ENCODE results near the gene MSI2.

MSI2 gene

GRCh38 chr17:57453841-57454425 lies 197.6 kb downstream of the MSI2 start:
- Histone ChIP-seq H3K27me3 (ENCODE audit: control insufficient read depth, insufficient read depth, low read length) (no peaks in the 10 kb centered on the region), H3K4me3 (ENCODE audit: low read length) (no peak overlapping the region), H3K9me3 (ENCODE audit: control insufficient read depth, low read length) (no peaks in the 10 kb centered on the region), H3K4me1 (ENCODE audit: control insufficient read depth, insufficient read depth, low read length) (no peaks in the 10 kb centered on the region), H3K36me3 (ENCODE audit: control insufficient read depth, insufficient read depth, low read length) (no peaks in the 10 kb centered on the region), H3K9ac (ENCODE audit: low read length) (no peak overlapping the region)

DNA sequence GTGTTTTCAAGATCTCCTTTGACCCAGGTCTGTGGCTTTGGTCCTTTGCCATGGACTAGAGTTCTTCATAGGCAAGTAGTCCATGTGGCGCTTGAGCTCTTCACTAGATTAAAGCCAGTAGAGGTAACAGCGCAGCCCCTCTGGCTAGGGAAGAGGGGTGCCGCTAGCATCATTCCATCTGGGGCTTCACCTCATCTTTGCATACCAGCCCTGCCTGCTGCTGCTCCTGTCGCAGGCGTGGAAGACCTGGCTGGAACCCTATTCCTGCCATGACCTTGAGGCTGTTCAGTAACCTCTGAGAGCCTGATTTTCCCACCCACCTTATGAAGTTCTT lies 198.4 kb downstream of the MSI2 start:
- Histone ChIP-seq H3K9ac (ENCODE audit: low read length) (no peak overlapping the region), H3K4me1 (ENCODE audit: control insufficient read depth, insufficient read depth, low read length) (no peaks in the 10 kb centered on the region), H3K27me3 (ENCODE audit: control insufficient read depth, insufficient read depth, low read length) (no peaks in the 10 kb centered on the region)

DNA sequence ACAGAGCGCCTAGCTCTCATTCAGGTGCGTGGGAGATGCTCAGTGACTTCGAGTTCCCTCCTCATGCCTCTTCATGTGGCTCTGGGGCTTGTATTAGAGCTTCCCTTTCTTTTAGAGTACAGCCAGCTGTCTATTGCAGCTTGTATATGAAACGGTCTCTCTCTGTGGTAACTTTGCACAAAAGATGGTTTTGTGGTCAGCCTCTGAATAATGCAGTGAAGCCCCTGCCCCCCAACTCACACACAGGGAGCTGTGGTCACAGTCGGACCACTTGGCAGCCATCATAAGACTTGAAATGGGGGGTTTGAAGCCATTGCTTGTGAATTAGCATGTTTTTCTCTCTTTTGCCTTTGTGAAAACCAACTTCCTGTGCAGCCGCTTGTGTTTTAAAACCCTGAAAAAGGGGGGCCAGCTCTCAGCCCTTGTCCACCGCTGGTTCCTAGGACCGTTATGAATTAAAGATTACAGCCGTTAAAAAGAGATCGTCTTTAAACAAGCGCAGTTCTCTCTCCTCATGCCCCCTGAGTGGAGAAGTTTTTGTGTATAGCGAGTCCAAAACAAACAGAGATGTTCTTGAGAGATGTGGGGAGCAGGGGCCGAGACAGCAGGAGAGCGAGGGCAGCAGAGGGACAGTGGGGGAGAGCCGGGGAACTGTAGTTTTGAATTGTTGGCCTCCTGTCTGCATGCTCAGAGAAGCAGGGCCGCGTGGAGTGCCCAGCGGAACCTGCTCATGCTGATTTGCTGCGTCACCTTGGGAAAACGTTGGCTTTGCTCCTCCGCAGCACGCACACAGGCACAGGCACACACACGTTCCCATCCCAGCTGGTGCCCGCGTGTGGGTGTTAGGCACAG lies 199.0 kb downstream of the MSI2 start:
- no peaks in the 10 kb centered on the region for H3K36me3 ChIP-seq (ENCODE audit: control insufficient read depth, insufficient read depth, low read length)
- H3K4me3 ChIP-seq (ENCODE audit: low read length), result no peak overlapping the region
- H3K4me1 ChIP-seq (ENCODE audit: control insufficient read depth, insufficient read depth, low read length), result no peaks in the 10 kb centered on the region
- H3K27me3 ChIP-seq (ENCODE audit: control insufficient read depth, insufficient read depth, low read length), result no peaks in the 10 kb centered on the region
- H3K9me3 ChIP-seq (ENCODE audit: control insufficient read depth, low read length), result no peaks in the 10 kb centered on the region
- H3K9ac ChIP-seq (ENCODE audit: low read length), result no peak overlapping the region

More for the DNA sequence above, 198.4 kb downstream of the MSI2 start:
- Histone ChIP-seq H3K4me3 (ENCODE audit: low read length) (no peak overlapping the region), H3K9me3 (ENCODE audit: control insufficient read depth, low read length) (no peaks in the 10 kb centered on the region), H3K36me3 (ENCODE audit: control insufficient read depth, insufficient read depth, low read length) (no peaks in the 10 kb centered on the region)

DNA sequence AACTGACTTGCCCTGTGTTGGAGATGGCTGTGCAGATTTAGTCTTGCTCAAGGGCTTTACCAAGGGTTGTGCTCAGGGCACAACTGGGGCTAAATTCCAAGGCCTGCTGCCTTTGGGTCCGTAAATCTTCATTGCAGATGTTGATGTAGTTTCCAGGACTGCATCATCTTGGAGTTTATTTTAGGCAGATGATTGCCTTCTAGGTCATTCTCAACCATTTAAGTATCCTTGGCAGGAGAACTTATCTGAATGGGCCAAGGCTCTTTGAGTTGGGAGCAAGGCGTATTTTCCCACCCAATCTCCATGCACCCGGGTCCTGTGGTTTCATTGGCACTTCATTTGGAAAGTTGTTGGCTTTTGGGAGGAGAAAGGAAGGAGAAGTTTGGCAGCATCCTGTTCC lies 200.3 kb downstream of the MSI2 start:
- Histone ChIP-seq H3K4me1 (ENCODE audit: control insufficient read depth, insufficient read depth, low read length) (no peaks in the 10 kb centered on the region), H3K36me3 (ENCODE audit: control insufficient read depth, insufficient read depth, low read length) (no peaks in the 10 kb centered on the region), H3K9me3 (ENCODE audit: control insufficient read depth, low read length) (no peaks in the 10 kb centered on the region), H3K27me3 (ENCODE audit: control insufficient read depth, insufficient read depth, low read length) (no peaks in the 10 kb centered on the region), H3K4me3 (ENCODE audit: low read length) (no peak overlapping the region), H3K9ac (ENCODE audit: low read length) (no peak overlapping the region)

DNA sequence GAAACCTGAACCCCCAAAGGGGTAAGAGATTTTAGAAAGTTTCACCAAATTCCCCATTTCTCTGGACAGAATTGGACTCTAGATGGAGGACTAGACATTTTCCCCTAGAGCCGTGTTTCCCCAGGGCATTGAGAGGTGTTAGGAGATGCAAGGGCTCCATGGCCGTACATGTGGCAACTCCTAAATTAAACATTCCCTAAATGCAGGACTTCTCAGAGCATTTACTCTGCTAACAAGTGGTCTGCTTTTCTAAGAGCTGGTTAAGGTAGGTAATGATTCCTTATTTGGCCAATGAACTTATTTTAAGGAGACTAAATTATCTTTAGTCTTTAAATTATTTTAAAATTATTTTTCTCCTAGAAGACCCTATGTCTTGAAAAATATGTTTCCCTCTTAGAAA lies 200.9 kb downstream of the MSI2 start:
- H3K4me1 ChIP-seq (ENCODE audit: control insufficient read depth, insufficient read depth, low read length), result no peaks in the 10 kb centered on the region

DNA sequence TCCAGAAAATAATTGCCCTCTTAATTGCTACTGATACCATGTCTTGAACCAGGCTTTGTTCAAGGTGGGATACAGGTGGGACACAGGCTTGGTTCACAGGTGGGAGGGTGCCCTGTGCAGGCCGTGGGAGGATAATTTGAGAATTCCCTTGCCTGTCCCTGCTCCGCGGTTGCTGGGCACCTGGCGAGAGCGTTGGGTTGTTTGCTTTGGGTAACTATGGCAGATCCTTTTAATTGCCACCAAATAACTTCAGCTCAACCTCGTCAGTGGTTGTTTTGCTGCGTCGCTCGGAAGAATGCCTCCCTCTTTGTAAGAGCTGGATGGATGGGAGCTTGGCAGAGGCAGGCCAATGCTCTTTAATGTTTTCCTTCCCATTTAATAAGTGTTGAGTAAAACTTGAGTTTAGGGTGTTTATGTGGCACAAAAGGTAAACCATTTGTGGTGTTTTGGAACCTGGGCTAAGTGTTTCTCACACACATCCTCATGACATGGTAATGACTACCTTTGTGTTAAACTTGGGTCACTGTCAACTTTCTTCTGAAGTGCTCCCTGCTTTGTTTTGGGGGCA lies 202.5 kb downstream of the MSI2 start:
- Histone ChIP-seq H3K9ac (ENCODE audit: low read length) (no peak overlapping the region), H3K36me3 (ENCODE audit: control insufficient read depth, insufficient read depth, low read length) (no peaks in the 10 kb centered on the region), H3K4me1 (ENCODE audit: control insufficient read depth, insufficient read depth, low read length) (no peaks in the 10 kb centered on the region), H3K4me3 (ENCODE audit: low read length) (no peak overlapping the region), H3K9me3 (ENCODE audit: control insufficient read depth, low read length) (no peaks in the 10 kb centered on the region), H3K27me3 (ENCODE audit: control insufficient read depth, insufficient read depth, low read length) (no peaks in the 10 kb centered on the region)

More for the DNA sequence above, 200.9 kb downstream of the MSI2 start:
- Histone ChIP-seq H3K36me3 (ENCODE audit: control insufficient read depth, insufficient read depth, low read length) (no peaks in the 10 kb centered on the region), H3K4me3 (ENCODE audit: low read length) (no peak overlapping the region), H3K9ac (ENCODE audit: low read length) (no peak overlapping the region), H3K27me3 (ENCODE audit: control insufficient read depth, insufficient read depth, low read length) (no peaks in the 10 kb centered on the region), H3K9me3 (ENCODE audit: control insufficient read depth, low read length) (no peaks in the 10 kb centered on the region)

GRCh38 chr17:57459286-57459915 lies 203.1 kb downstream of the MSI2 start:
- Histone ChIP-seq H3K9me3 (ENCODE audit: control insufficient read depth, low read length) (no peaks in the 10 kb centered on the region), H3K9ac (ENCODE audit: low read length) (no peak overlapping the region), H3K36me3 (ENCODE audit: control insufficient read depth, insufficient read depth, low read length) (no peaks in the 10 kb centered on the region), H3K4me3 (ENCODE audit: low read length) (no peak overlapping the region), H3K27me3 (ENCODE audit: control insufficient read depth, insufficient read depth, low read length) (no peaks in the 10 kb centered on the region), H3K4me1 (ENCODE audit: control insufficient read depth, insufficient read depth, low read length) (no peaks in the 10 kb centered on the region)

GRCh38 chr17:57461082-57461481 lies 204.8 kb downstream of the MSI2 start:
- Histone ChIP-seq H3K4me3 (ENCODE audit: low read length) (no peak overlapping the region), H3K27me3 (ENCODE audit: control insufficient read depth, insufficient read depth, low read length) (no peaks in the 10 kb centered on the region), H3K9me3 (ENCODE audit: control insufficient read depth, low read length) (no peaks in the 10 kb centered on the region), H3K36me3 (ENCODE audit: control insufficient read depth, insufficient read depth, low read length) (no peaks in the 10 kb centered on the region), H3K9ac (ENCODE audit: low read length) (no peak overlapping the region), H3K4me1 (ENCODE audit: control insufficient read depth, insufficient read depth, low read length) (no peaks in the 10 kb centered on the region)

- Histone ChIP-seq H3K4me1 (ENCODE audit: control insufficient read depth, insufficient read depth, low read length) (no peaks in the 10 kb centered on the region), H3K36me3 (ENCODE audit: control insufficient read depth, insufficient read depth, low read length) (no peaks in the 10 kb centered on the region), H3K9me3 (ENCODE audit: control insufficient read depth, low read length) (no peaks in the 10 kb centered on the region), H3K4me3 (ENCODE audit: low read length) (no peak overlapping the region), H3K9ac (ENCODE audit: low read length) (no peak overlapping the region), H3K27me3 (ENCODE audit: control insufficient read depth, insufficient read depth, low read length) (no peaks in the 10 kb centered on the region)
These were observed 205.8 kb downstream of the MSI2 start for GRCh38 chr17:57462007-57462579.

DNA sequence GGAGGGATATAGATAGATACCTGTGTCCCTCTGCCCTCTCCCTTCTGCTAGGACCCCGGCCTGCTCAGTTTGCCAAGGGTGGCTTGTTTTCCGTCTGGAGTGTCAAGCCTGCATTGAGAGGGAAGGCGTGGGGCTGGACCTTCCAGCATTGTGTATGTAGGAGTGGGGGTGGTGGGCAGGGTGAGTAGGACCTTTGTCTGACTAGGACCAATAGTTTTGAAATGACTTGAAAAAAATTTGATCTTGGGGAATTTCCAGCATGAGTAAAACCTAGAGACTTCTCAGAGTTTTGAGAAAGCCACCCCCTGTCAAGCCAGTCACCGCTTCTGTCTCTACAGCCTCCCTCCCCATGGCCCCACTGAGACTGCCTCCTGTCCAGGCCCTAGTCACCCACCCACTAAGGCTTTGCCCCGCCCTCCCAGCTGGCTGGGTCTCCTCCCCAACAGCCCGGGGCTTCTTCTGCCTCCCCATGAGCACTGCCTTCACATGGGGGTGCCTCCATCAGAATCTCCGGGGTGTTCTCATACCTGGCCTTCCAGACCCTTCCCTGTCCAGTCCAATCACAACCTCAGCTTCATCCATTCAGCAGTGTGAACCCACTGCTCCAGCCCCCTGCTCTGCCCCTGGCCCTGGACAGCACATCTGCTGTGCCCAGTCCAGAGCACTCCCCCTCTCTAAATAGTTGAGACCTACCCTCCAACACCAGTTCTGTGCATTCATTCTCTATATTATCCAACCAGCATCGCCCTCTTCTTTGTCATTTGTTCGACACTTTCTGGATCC lies 207.0 kb downstream of the MSI2 start:
- H3K4me1 ChIP-seq (ENCODE audit: control insufficient read depth, insufficient read depth, low read length), result no peaks in the 10 kb centered on the region
- H3K9ac ChIP-seq (ENCODE audit: low read length), result no peak overlapping the region
- H3K36me3 ChIP-seq (ENCODE audit: control insufficient read depth, insufficient read depth, low read length), result no peaks in the 10 kb centered on the region
- H3K27me3 ChIP-seq (ENCODE audit: control insufficient read depth, insufficient read depth, low read length), result no peaks in the 10 kb centered on the region
- H3K9me3 ChIP-seq (ENCODE audit: control insufficient read depth, low read length), result no peaks in the 10 kb centered on the region
- H3K4me3 ChIP-seq (ENCODE audit: low read length), result no peak overlapping the region

DNA sequence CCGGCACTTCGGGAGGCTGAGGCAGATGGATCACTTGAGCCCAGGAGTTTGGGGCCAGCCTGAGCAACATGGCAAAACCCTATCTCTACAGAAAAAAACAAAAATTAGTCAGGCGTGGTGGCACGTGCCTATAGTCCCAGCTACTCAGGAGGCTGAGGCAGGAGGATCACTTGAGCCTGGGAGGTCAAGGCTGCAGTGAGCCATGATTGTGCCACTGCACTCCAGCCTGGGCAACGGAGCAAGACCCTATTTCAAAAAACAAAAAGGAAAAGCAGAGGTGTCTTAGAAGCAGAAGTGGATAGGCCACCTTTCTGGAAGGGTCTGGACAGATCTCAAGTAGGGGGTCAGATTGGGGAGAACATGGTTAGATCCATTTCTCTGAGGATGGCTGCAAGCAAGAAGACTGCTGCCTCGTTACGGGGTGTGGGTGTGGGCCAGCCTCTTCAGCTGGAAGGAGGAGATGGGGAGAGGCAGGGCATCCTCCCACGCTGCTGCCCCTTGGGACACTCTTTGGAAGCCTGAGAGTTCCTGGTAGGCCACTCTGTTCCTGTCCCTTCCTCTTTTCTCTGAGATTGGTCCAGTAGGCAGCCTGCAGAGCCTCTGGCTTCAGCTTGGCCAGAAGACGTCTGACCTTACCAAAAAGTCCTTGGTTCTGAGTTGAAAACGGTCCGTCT lies 208.0 kb downstream of the MSI2 start:
- no peaks in the 10 kb centered on the region for H3K4me1 ChIP-seq (ENCODE audit: control insufficient read depth, insufficient read depth, low read length)

More for the DNA sequence above, 208.0 kb downstream of the MSI2 start:
- Histone ChIP-seq H3K36me3 (ENCODE audit: control insufficient read depth, insufficient read depth, low read length) (no peaks in the 10 kb centered on the region), H3K4me3 (ENCODE audit: low read length) (no peak overlapping the region), H3K27me3 (ENCODE audit: control insufficient read depth, insufficient read depth, low read length) (no peaks in the 10 kb centered on the region), H3K9me3 (ENCODE audit: control insufficient read depth, low read length) (no peaks in the 10 kb centered on the region), H3K9ac (ENCODE audit: low read length) (no peak overlapping the region)
